Measurements from ENCODE around the gene SPECC1L. TPM values are rescaled to one million over a fixed set of nuclear protein-coding genes. Genes with fewer than 3 reads are reported as not detected.

The SPECC1L gene
- 79.5 and 93.5 TPM in 2 replicates for total RNA-seq
- long read RNA-seq, full-length matches to known transcripts = 13 of 240 reads
- long read RNA-seq, partial matches to known transcripts = 199 of 240 reads
- long read RNA-seq, other reads (novel, unspliced or antisense) = 28 of 240 reads

DNA sequence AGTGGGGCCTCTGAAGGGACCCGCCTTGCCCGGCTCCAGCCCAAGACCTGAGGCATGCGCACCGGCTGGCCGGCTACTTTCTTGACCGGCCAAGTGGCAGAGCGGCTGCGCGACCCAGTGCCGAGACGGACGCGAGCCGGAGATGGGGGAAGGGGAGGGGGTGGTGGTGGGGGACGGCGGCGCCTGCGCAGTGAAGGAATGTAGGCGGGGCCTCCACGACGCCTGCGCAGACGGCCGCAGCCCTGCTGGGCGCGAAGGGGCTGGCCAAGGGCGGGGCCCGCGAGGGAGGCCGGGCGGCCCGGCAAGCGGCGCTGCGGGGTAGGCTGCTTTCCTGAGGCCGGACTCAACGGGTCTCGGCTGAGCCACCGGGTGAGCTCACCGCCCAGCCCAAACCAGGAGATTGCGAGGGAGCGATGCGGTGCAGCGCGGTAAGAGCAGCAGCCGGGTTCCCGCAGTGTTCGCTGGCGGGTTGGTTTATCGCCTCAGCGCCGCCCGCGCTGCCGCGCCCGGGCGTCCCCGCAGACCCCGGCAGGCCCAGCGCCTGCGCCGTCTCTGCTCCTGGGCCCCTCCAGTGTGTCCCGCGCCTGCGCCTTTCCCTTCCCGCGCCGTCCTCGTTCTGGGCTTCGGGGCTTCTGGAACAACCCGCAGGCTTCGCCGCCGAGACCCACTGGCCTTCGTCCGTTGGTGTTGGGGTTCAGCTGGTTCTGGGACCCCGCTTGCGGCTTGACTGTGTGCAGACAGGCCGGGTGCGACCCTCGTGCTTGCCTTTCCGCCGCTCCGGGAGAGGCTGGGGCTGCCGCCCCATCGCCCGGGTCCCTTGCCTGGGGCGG is at the start of gene SPECC1L:
Gene SPECC1L (plus strand): TSS at position 276 of the 830 bp plus-strand sequence. CDS start 31,401 bp downstream, outside the sequence.
- Mint-ChIP-seq H3K4me1 (ENCODE audit: unreplicated experiment) (peaks cover 40% of the 10 kb centered on the region), H3K27ac (ENCODE audit: unreplicated experiment) (peak within 1 kb of the TSS; percentile 96), H3K36me3 (ENCODE audit: unreplicated experiment) (no peaks in the 10 kb centered on the region), H3K9me3 (ENCODE audit: unreplicated experiment) (no peaks in the 10 kb centered on the region), H3K4me3 (ENCODE audit: unreplicated experiment) (peak within 1 kb of the TSS; percentile 78), H3K27me3 (ENCODE audit: unreplicated experiment) (no peaks in the 10 kb centered on the region)
- peak; percentile 99 for DNase-seq (ENCODE audit: extremely low spot score, unreplicated experiment)
- TF ChIP-seq CTCF (IDR thresholded peaks at IDR 0.05) = peak; percentile 38

GRCh38 chr22:24224468-24224867 is 46.2 kb upstream of the SPECC1L start:
- TF ChIP-seq CTCF (IDR thresholded peaks at IDR 0.05) = no peak
- Mint-ChIP-seq H3K36me3 (ENCODE audit: unreplicated experiment) (peaks cover 35% of the 10 kb centered on the region), H3K9me3 (ENCODE audit: unreplicated experiment) (no peaks in the 10 kb centered on the region), H3K27ac (ENCODE audit: unreplicated experiment) (no peak overlapping the region), H3K4me3 (ENCODE audit: unreplicated experiment) (no peak overlapping the region), H3K4me1 (ENCODE audit: unreplicated experiment) (no peaks in the 10 kb centered on the region), H3K27me3 (ENCODE audit: unreplicated experiment) (no peaks in the 10 kb centered on the region)
- DNase-seq (ENCODE audit: extremely low spot score, unreplicated experiment) = no peak

- no peaks in the 10 kb centered on the region for H3K9me3 Mint-ChIP-seq (ENCODE audit: unreplicated experiment)
- peaks cover 29% of the 10 kb centered on the region for H3K36me3 Mint-ChIP-seq (ENCODE audit: unreplicated experiment)
- H3K27me3 Mint-ChIP-seq (ENCODE audit: unreplicated experiment) = no peaks in the 10 kb centered on the region
- no peak for DNase-seq (ENCODE audit: extremely low spot score, unreplicated experiment)
- H3K4me3 Mint-ChIP-seq (ENCODE audit: unreplicated experiment) = no peak overlapping the region
- H3K27ac Mint-ChIP-seq (ENCODE audit: unreplicated experiment) = no peak overlapping the region
- no peak for TF ChIP-seq CTCF (IDR thresholded peaks at IDR 0.05)
- H3K4me1 Mint-ChIP-seq (ENCODE audit: unreplicated experiment) = no peaks in the 10 kb centered on the region
Observed at GRCh38 chr22:24225044-24225601, 45.5 kb upstream of the SPECC1L start.

DNA sequence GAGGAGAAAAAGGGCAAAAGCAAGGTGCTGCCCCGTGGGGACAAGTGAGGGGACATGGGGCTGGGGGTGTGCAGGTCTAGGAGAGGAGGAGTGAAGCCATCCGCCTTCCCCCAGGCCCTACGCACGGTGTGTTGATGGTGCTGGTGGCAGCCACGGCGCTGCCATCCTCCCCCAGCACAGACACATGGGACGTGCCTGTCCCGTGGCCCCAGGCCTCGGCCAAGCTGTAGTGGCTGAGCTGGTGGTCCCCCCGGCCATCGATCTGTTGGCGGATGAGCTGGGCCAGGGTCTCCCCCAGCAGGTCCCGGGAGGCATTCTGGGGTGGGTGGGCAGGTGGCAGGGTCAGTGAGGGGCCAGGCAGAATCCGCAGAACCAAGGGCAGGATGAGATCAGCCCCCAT is 44.7 kb upstream of the SPECC1L start:
- peaks cover 3% of the 10 kb centered on the region for H3K4me1 Mint-ChIP-seq (ENCODE audit: unreplicated experiment)
- no peak for DNase-seq (ENCODE audit: extremely low spot score, unreplicated experiment)
- H3K36me3 Mint-ChIP-seq (ENCODE audit: unreplicated experiment) = peaks cover 32% of the 10 kb centered on the region
- TF ChIP-seq CTCF (IDR thresholded peaks at IDR 0.05) = no peak
- H3K27me3 Mint-ChIP-seq (ENCODE audit: unreplicated experiment) = no peaks in the 10 kb centered on the region
- H3K4me3 Mint-ChIP-seq (ENCODE audit: unreplicated experiment) = no peak overlapping the region
- H3K9me3 Mint-ChIP-seq (ENCODE audit: unreplicated experiment) = no peaks in the 10 kb centered on the region
- no peak overlapping the region for H3K27ac Mint-ChIP-seq (ENCODE audit: unreplicated experiment)

Data from osteocyte (in vitro differentiated cells).